ENCODE measurements around the gene ARHGAP6.

ARHGAP6 gene

GRCh38 chrX:11287505-11287904, 378.2 kb downstream of the ARHGAP6 start (continued):
- no peak for TF ChIP-seq CSRNP3 (CRISPR knock-in tag; IDR thresholded peaks at IDR 0.05)

- no peak for ATAC-seq
- TF ChIP-seq PPARA (CRISPR knock-in tag; IDR thresholded peaks at IDR 0.05; ENCODE audit: borderline replicate concordance), result no peak
- no peak for TF ChIP-seq BACH2 (CRISPR knock-in tag; IDR thresholded peaks at IDR 0.05; ENCODE audit: borderline replicate concordance)
- TF ChIP-seq ISL1 (CRISPR knock-in tag; IDR thresholded peaks at IDR 0.05), result no peak
- TF ChIP-seq TCF4 (CRISPR knock-in tag; IDR thresholded peaks at IDR 0.05; ENCODE audit: borderline replicate concordance), result no peak
- no peak for TF ChIP-seq RARB (CRISPR knock-in tag; IDR thresholded peaks at IDR 0.05)
- TF ChIP-seq PATZ1 (CRISPR knock-in tag; IDR thresholded peaks at IDR 0.05; ENCODE audit: borderline replicate concordance), result no peak
- no peak for TF ChIP-seq ZNF8 (CRISPR knock-in tag; IDR thresholded peaks at IDR 0.05)
- no peak for TF ChIP-seq CSRNP3 (CRISPR knock-in tag; IDR thresholded peaks at IDR 0.05)
- TF ChIP-seq ESRRG (CRISPR knock-in tag; IDR thresholded peaks at IDR 0.05), result no peak
- TF ChIP-seq ZNF70 (CRISPR knock-in tag; IDR thresholded peaks at IDR 0.05), result no peak
These were observed 380.1 kb downstream of the ARHGAP6 start for GRCh38 chrX:11285651-11286050.

- TF ChIP-seq GLIS3 (CRISPR knock-in tag; IDR thresholded peaks at IDR 0.05) (no peak), ZC3H10 (CRISPR knock-in tag; IDR thresholded peaks at IDR 0.05) (no peak), ESRRG (CRISPR knock-in tag; IDR thresholded peaks at IDR 0.05) (no peak), ZFP3 (CRISPR knock-in tag; IDR thresholded peaks at IDR 0.05) (no peak), PPARA (CRISPR knock-in tag; IDR thresholded peaks at IDR 0.05; ENCODE audit: borderline replicate concordance) (no peak), ARNTL (CRISPR knock-in tag; IDR thresholded peaks at IDR 0.05; ENCODE audit: borderline replicate concordance, low read depth) (no peak), TSHZ2 (CRISPR knock-in tag; IDR thresholded peaks at IDR 0.05) (no peak), ZNF565 (CRISPR knock-in tag; conservative IDR thresholded peaks at IDR 0.05; ENCODE audit: low read depth) (no peak), CSRNP3 (CRISPR knock-in tag; IDR thresholded peaks at IDR 0.05) (no peak), ZNF8 (CRISPR knock-in tag; IDR thresholded peaks at IDR 0.05) (no peak), TOX (CRISPR knock-in tag; IDR thresholded peaks at IDR 0.05; ENCODE audit: borderline replicate concordance) (no peak), OSR1 (CRISPR knock-in tag; IDR thresholded peaks at IDR 0.05) (no peak), POU6F1 (CRISPR knock-in tag; IDR thresholded peaks at IDR 0.05; ENCODE audit: borderline replicate concordance, low read depth) (no peak), CREB5 (CRISPR knock-in tag; IDR thresholded peaks at IDR 0.05; ENCODE audit: low read depth) (no peak), RARB (CRISPR knock-in tag; IDR thresholded peaks at IDR 0.05) (no peak), ZFP30 (CRISPR knock-in tag; IDR thresholded peaks at IDR 0.05) (no peak), BACH2 (CRISPR knock-in tag; IDR thresholded peaks at IDR 0.05; ENCODE audit: borderline replicate concordance) (no peak), ISL1 (CRISPR knock-in tag; IDR thresholded peaks at IDR 0.05) (no peak)
- no peak for ATAC-seq
These were observed 383.7 kb downstream of the ARHGAP6 start for GRCh38 chrX:11282043-11282442.
